Measurements from ENCODE around the gene CACNA2D2. TPM values are rescaled to one million over a fixed set of nuclear protein-coding genes. Genes with fewer than 3 reads are reported as not detected.
"Not testable (repeated sequence)": the region's sequence is repeated elsewhere in the genome, so short reads cannot be mapped to it uniquely, and the experiment has no call there.

The CACNA2D2 gene
- total RNA-seq, 1 experiment from 2014 or later = 22.0 TPM

- DNase-seq (ENCODE audit: low spot score) (peak; percentile 70), ATAC-seq (peak; percentile 69)
- Mint-ChIP-seq H3K27me3 (ENCODE audit: low read depth) (peaks cover 5% of the 10 kb centered on the region), H3K36me3 (no peaks in the 10 kb centered on the region), H3K27ac (0 out of 2 replicates have a peak overlapping the region, but pooled peaks have one; percentile 15), H3K4me1 (peaks cover 57% of the 10 kb centered on the region), H3K9me3 (no peaks in the 10 kb centered on the region), H3K4me3 (peak overlapping the region; percentile 33)
- TF ChIP-seq PRDM15 (CRISPR knock-in tag; IDR thresholded peaks at IDR 0.05) (peak; percentile 97), SOX15 (CRISPR knock-in tag; IDR thresholded peaks at IDR 0.05) (no peak), ZNF423 (CRISPR knock-in tag; IDR thresholded peaks at IDR 0.05) (peak; percentile 53; the same call in 1 of the 2 replicates), ZNF138 (CRISPR knock-in tag; conservative IDR thresholded peaks at IDR 0.05) (no peak)
- TF ChIP-seq, protein P1, sequence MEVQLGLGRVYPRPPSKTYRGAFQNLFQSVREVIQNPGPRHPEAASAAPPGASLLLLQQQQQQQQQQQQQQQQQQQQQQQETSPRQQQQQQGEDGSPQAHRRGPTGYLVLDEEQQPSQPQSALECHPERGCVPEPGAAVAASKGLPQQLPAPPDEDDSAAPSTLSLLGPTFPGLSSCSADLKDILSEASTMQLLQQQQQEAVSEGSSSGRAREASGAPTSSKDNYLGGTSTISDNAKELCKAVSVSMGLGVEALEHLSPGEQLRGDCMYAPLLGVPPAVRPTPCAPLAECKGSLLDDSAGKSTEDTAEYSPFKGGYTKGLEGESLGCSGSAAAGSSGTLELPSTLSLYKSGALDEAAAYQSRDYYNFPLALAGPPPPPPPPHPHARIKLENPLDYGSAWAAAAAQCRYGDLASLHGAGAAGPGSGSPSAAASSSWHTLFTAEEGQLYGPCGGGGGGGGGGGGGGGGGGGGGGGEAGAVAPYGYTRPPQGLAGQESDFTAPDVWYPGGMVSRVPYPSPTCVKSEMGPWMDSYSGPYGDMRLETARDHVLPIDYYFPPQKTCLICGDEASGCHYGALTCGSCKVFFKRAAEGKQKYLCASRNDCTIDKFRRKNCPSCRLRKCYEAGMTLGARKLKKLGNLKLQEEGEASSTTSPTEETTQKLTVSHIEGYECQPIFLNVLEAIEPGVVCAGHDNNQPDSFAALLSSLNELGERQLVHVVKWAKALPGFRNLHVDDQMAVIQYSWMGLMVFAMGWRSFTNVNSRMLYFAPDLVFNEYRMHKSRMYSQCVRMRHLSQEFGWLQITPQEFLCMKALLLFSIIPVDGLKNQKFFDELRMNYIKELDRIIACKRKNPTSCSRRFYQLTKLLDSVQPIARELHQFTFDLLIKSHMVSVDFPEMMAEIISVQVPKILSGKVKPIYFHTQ (CRISPR knock-in tag; IDR thresholded peaks at IDR 0.05) = no peak
- POLR2A ChIA-PET = interaction anchor here (0.6 to 0.7 kb wide), 2 partner anchors 9 to 168 kb away, joined by 3 to 4 read pairs; no protein-coding TSS in a partner anchor
- CTCF ChIA-PET = interaction anchor here (0.6 to 5.4 kb wide), 11 partner anchors 12 to 194 kb away, joined by 3 to 42 read pairs (median 3); partner anchors contain the start of genes CACNA2D2 and HEMK1
These were observed 12.4 kb upstream of the CACNA2D2 start for GRCh38 chr3:50515565-50516439.

- ATAC-seq; H3K9me3 Mint-ChIP-seq; H3K36me3 Mint-ChIP-seq; POLR2A ChIA-PET; DNase-seq (ENCODE audit: low spot score); H3K27me3 Mint-ChIP-seq (ENCODE audit: low read depth); H3K4me3 Mint-ChIP-seq; H3K27ac Mint-ChIP-seq: not testable (repeated sequence)
- peaks cover 37% of the 10 kb centered on the region for H3K4me1 Mint-ChIP-seq
- CTCF ChIA-PET = interaction anchor here (1.4 to 5.4 kb wide), 3 partner anchors 31 to 176 kb away, joined by 3 to 42 read pairs (median 4); no protein-coding TSS in a partner anchor
These were observed 9.5 kb upstream of the CACNA2D2 start for GRCh38 chr3:50512908-50513307.

- Mint-ChIP-seq H3K4me1 (peaks cover 29% of the 10 kb centered on the region), H3K36me3 (no peaks in the 10 kb centered on the region), H3K27ac (no peak overlapping the region), H3K4me3 (no peak overlapping the region), H3K9me3 (no peaks in the 10 kb centered on the region), H3K27me3 (ENCODE audit: low read depth) (peaks cover 10% of the 10 kb centered on the region; the same call in 1 of the 2 replicates)
- no peak for DNase-seq (ENCODE audit: low spot score)
- ATAC-seq = no peak
- TF ChIP-seq FOXP4 (CRISPR knock-in tag; IDR thresholded peaks at IDR 0.05) (no peak), ZNF232 (CRISPR knock-in tag; IDR thresholded peaks at IDR 0.05) (no peak), MAX (CRISPR knock-in tag; IDR thresholded peaks at IDR 0.05) (no peak), ZNF416 (CRISPR knock-in tag; IDR thresholded peaks at IDR 0.05) (no peak), NFATC4 (CRISPR knock-in tag; IDR thresholded peaks at IDR 0.05) (no peak)
- TF ChIP-seq, protein P2, sequence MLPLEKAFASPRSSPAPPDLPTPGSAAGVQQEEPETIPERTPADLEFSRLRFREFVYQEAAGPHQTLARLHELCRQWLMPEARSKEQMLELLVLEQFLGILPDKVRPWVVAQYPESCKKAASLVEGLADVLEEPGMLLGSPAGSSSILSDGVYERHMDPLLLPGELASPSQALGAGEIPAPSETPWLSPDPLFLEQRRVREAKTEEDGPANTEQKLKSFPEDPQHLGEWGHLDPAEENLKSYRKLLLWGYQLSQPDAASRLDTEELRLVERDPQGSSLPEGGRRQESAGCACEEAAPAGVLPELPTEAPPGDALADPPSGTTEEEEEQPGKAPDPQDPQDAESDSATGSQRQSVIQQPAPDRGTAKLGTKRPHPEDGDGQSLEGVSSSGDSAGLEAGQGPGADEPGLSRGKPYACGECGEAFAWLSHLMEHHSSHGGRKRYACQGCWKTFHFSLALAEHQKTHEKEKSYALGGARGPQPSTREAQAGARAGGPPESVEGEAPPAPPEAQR (CRISPR knock-in tag; IDR thresholded peaks at IDR 0.05) = no peak
- CTCF ChIA-PET = interaction anchor here (1.4 to 5.1 kb wide), 4 partner anchors 25 to 175 kb away, joined by 3 to 21 read pairs (median 4); no protein-coding TSS in a partner anchor
- POLR2A ChIA-PET = interaction anchor here (0.7 kb wide), 1 partner anchor 57 kb away, joined by 3 read pairs; the partner anchor contains the start of gene HEMK1
These were observed 8.7 kb upstream of the CACNA2D2 start for GRCh38 chr3:50512131-50512530.
